ENCODE measurements around the gene USP47.

The USP47 gene

GRCh38 chr11:11997049-11997322 lies 155.2 kb downstream of the USP47 start:
- Mint-ChIP-seq H3K27me3 (peaks cover 9 to 22% of the 10 kb centered on the region in 2 donors), H3K36me3 (no peaks in the 10 kb centered on the region), H3K9me3 (no peaks in the 10 kb centered on the region), H3K4me1 (peaks cover 0 to 2% of the 10 kb centered on the region in 2 donors), H3K4me3 (no peak overlapping the region), H3K27ac (no peak overlapping the region)
- DNase-seq (no peak), ATAC-seq (replicated peaks) (no peak)

GRCh38 chr11:11998091-11998781 lies 156.5 kb downstream of the USP47 start:
- no peaks in the 10 kb centered on the region for H3K36me3 Mint-ChIP-seq
- no peak overlapping the region for H3K27ac Mint-ChIP-seq
- H3K27me3 Mint-ChIP-seq = peaks cover 17 to 20% of the 10 kb centered on the region in 2 donors
- ATAC-seq (replicated peaks) = no peak
- H3K4me3 Mint-ChIP-seq = no peak overlapping the region
- H3K4me1 Mint-ChIP-seq = peaks cover 0 to 2% of the 10 kb centered on the region in 2 donors
- no peak for DNase-seq
- H3K9me3 Mint-ChIP-seq = no peaks in the 10 kb centered on the region

DNA sequence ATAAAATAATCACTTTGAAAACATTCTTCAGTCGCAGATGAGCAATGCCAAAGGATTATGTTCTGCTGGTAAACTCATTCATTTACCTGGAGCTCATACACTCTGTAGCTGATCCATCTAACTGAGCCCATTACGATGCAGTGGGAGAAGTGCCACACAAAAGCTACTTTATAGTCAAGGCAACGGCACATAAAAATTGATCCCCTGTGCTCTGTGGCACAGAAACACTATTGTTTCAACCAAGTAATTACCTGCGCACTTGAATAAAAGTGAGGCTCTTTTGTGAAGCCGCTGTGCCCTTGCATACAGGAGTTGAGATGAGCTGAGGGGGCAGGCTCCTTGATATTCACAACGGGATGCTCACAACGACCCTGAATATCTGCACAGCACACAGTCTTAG lies 159.4 kb downstream of the USP47 start:
- no peaks in the 10 kb centered on the region for H3K36me3 Mint-ChIP-seq
- ATAC-seq (replicated peaks) (no peak), DNase-seq (no peak)
- H3K27ac Mint-ChIP-seq = no peak overlapping the region
- H3K4me3 Mint-ChIP-seq = no peak overlapping the region
- peaks cover 32 to 38% of the 10 kb centered on the region in 2 donors for H3K27me3 Mint-ChIP-seq
- peaks cover 0 to 2% of the 10 kb centered on the region in 2 donors for H3K4me1 Mint-ChIP-seq
- H3K9me3 Mint-ChIP-seq = no peaks in the 10 kb centered on the region

DNA sequence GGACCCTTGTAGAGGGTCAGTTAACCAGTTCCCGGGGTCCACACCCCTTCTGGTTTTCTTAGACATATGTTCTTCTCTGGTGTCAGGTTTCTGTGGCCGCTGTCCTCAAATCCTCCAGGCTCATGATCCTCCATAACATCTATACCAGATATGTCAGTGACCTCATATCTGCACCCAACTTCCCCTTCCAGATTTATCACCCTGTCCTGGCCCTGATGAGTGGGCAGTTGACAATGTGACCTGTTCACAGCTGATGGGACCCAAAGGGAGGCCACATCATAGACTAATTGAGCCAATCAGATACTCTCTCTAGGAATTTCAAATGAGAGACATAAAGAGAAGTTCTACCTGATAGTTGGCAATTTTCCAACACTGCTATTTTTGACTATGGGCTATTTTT lies 161.6 kb downstream of the USP47 start:
- peaks cover 2 to 6% of the 10 kb centered on the region in 2 donors for H3K4me1 Mint-ChIP-seq
- H3K36me3 Mint-ChIP-seq = no peaks in the 10 kb centered on the region
- DNase-seq (no peak), ATAC-seq (replicated peaks) (no peak)
- H3K9me3 Mint-ChIP-seq = no peaks in the 10 kb centered on the region
- H3K27ac Mint-ChIP-seq = no peak overlapping the region
- no peak overlapping the region for H3K4me3 Mint-ChIP-seq
- peaks cover 45 to 50% of the 10 kb centered on the region in 2 donors for H3K27me3 Mint-ChIP-seq

DNA sequence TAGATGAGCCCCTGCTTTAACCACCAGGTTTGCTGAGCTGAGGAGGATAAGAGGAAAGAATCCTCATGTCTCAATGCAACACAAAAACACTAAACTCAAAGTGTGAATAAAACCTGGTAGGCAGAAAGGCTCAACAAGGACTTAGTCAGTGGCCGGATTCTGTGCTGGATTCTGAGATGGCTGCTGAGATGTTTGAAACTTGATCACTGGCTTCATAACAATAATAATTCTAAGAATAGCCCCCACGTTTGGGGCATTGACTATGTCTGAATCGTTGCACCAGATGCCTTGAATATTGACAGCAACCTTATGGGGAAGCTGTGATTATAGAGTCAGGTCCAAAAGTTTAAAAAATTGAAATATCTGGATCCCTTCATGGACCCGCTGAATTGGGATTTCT lies 162.0 kb downstream of the USP47 start:
- ATAC-seq (replicated peaks) = no peak
- Mint-ChIP-seq H3K27ac (no peak overlapping the region), H3K9me3 (no peaks in the 10 kb centered on the region), H3K4me3 (no peak overlapping the region), H3K36me3 (no peaks in the 10 kb centered on the region), H3K27me3 (peaks cover 48 to 54% of the 10 kb centered on the region in 2 donors), H3K4me1 (peaks cover 2 to 10% of the 10 kb centered on the region in 2 donors)
- no peak for DNase-seq

DNA sequence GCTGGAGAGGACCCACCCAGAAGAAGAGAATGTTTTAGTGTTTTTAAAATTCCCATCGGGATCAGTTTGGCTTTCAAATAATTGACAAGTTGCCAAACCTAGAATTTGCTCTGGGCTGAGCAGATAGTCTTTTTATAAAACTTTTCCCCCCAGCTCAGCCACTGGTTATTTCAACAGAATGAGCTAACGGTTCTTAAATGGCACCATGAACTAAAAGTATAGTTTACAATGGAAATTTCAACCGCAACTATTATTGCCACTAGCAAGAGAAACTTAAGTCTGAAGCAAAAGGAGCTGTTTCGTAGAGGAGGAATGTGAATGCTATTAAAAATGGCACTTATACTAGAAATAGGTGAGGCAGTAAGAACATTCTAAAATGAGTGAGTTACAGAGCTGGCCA lies 163.3 kb downstream of the USP47 start:
- Mint-ChIP-seq H3K9me3 (no peaks in the 10 kb centered on the region), H3K27ac (no peak overlapping the region), H3K4me3 (no peak overlapping the region), H3K27me3 (peaks cover 59 to 67% of the 10 kb centered on the region in 2 donors), H3K4me1 (peaks cover 7 to 17% of the 10 kb centered on the region in 2 donors), H3K36me3 (peaks cover 0 to 2% of the 10 kb centered on the region in 2 donors)
- ATAC-seq (replicated peaks) (no peak), DNase-seq (no peak)

DNA sequence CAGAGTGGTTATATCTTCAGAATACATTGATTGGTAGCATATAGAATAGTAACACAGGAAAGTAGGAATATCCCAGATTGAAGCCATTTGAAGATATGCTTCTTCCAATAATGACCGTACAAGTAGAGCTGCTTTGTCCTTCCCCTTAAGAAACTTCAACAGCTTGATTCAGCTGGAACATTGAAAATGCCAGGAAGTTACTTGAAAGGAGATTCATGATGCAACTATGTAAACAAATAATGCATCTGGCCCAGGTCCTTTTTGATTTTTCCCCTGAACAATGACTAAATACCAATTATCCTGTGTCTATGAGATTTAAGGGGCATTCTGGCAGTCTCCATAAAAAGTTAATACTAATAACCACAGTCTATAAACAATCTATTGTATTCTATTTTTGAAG lies 163.7 kb downstream of the USP47 start:
- H3K4me3 Mint-ChIP-seq = no peak overlapping the region
- DNase-seq (no peak), ATAC-seq (replicated peaks) (no peak)
- H3K9me3 Mint-ChIP-seq = no peaks in the 10 kb centered on the region
- H3K4me1 Mint-ChIP-seq = peaks cover 7 to 17% of the 10 kb centered on the region in 2 donors
- peaks cover 0 to 2% of the 10 kb centered on the region in 2 donors for H3K36me3 Mint-ChIP-seq
- H3K27ac Mint-ChIP-seq = no peak overlapping the region
- peaks cover 63 to 71% of the 10 kb centered on the region in 2 donors for H3K27me3 Mint-ChIP-seq

DNA sequence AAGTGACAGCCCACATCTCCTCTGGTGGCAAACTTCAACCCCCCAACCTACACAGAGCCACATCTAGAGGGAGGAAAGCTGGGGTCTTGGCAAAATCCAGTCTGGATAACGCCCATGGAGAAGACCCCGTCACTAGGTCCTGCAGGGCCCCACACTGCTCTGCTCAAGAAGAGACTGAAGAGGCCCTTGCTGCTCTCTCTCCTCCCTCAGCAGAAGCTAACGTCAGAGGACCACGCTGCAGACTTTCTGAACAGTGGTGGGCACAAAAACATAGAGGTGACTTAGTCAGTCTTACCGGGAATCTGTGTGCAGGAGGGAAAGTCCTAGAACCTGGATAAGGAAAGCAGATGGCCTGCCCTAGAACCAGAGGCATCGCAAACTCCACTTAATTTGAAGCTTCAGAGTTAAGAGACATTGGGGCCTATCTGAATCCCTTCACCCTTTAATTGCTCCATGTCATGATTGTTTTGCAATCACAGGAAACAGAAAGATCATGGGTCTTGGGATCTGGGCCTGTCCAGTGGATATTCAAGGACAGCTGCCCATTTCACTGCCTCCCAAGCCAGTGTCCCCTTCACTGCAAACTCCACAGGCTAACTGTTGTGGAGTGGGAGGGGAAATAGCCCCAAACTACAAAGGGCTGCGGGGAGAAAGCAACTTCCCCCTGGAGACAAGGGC lies 164.9 kb downstream of the USP47 start:
- Mint-ChIP-seq H3K27me3 (peaks cover 68 to 80% of the 10 kb centered on the region in 2 donors), H3K27ac (no peak overlapping the region), H3K4me3 (no peak overlapping the region), H3K9me3 (no peaks in the 10 kb centered on the region), H3K36me3 (peaks cover 0 to 2% of the 10 kb centered on the region in 2 donors), H3K4me1 (peaks cover 7 to 17% of the 10 kb centered on the region in 2 donors)
- ATAC-seq (replicated peaks) = no peak
- no peak for DNase-seq

GRCh38 chr11:12007230-12007593 lies 165.4 kb downstream of the USP47 start:
- Mint-ChIP-seq H3K27ac (no peak overlapping the region), H3K4me3 (no peak overlapping the region), H3K4me1 (peaks cover 7 to 17% of the 10 kb centered on the region in 2 donors), H3K27me3 (peaks cover 72 to 80% of the 10 kb centered on the region in 2 donors), H3K9me3 (no peaks in the 10 kb centered on the region), H3K36me3 (peaks cover 0 to 2% of the 10 kb centered on the region in 2 donors)
- no peak for ATAC-seq (replicated peaks)
- no peak for DNase-seq

DNA sequence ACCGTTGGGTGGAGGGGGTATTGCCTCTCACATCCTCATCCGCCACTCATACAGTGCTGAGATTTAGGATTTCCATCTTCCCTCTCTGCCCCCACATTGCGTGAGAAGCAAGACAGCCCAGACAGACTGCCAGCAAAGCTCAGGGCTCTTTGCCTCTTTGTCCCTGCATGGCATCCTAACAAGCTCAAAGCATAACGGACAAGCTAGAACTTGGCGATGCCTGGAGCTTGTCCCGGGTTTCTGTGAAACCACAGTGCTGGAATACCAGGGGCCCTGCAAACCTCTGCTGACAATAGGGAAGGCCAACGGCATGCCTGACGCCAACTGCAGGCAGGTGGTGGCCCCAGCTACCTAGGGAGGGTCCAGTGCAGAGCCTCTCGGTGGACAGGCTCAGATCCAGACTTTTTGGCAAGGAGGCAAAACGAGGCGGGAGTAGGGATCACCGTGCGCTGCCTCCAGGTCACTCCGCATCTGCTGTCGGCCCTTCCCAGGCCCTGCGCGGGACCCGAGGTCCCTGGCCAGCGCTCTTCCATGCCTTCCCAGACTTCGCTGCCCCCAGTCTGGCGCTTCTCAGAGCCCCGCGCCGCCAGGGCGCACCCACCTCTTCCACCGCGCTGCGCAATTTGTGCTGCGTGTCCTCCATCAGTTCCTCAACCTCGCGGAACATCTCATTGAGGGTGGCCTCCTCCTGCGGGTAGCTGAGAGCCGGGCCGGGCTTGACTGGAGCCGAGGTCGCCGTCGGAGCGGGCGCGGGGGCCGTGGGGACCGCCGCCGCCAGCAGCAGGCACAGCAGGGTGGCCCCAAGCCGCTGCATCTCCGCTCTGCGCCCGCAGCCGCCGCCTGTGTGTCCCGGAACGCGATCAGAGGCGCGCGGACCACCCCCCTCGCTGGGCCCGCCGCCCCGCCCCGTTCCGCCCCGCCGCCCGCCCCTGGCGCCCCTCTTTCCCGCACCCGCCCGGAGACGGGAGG lies 166.3 kb downstream of the USP47 start, which contains the start of gene DKK3:
Gene DKK3, minus strand, starts transcription at position 858 of the 969 bp plus-strand sequence. Its CDS starts 44 bp downstream, at position 814.
- H3K36me3 Mint-ChIP-seq = peaks cover 0 to 2% of the 10 kb centered on the region in 2 donors
- peaks cover 71 to 74% of the 10 kb centered on the region in 2 donors for H3K27me3 Mint-ChIP-seq
- H3K27ac Mint-ChIP-seq = no peak within 1 kb of the TSS
- no peaks in the 10 kb centered on the region for H3K9me3 Mint-ChIP-seq
- DNase-seq = no peak
- peaks cover 7 to 17% of the 10 kb centered on the region in 2 donors for H3K4me1 Mint-ChIP-seq
- no peak for ATAC-seq (replicated peaks)
- peak within 1 kb of the TSS; percentile 60 to 68 for H3K4me3 Mint-ChIP-seq
